Measurements from ENCODE around the gene SLC10A6.
"Not testable (repeated sequence)": the region's sequence is repeated elsewhere in the genome, so short reads cannot be mapped to it uniquely, and the experiment has no call there.

Gene SLC10A6

GRCh38 chr4:86848732-86849619 is at the start of gene SLC10A6:
Gene SLC10A6, minus strand, starts transcription at chr4:86849384. Its CDS starts 269 bp downstream, at chr4:86849115.
- no peak for DNase-seq (ENCODE audit: low read depth in 3 of 3)

- DNase-seq (ENCODE audit: low read depth in 3 of 3) = no peak
These were observed 49.4 kb upstream of the SLC10A6 start for GRCh38 chr4:86898562-86898961.

- DNase-seq (ENCODE audit: low read depth in 3 of 3) = no peak
These were observed 47.4 kb upstream of the SLC10A6 start for GRCh38 chr4:86896596-86896995.

- no peak for DNase-seq (ENCODE audit: low read depth in 3 of 3)
These were observed 46.7 kb upstream of the SLC10A6 start for GRCh38 chr4:86895692-86896488.

GRCh38 chr4:86894455-86894854 is 45.3 kb upstream of the SLC10A6 start:
- DNase-seq (ENCODE audit: low read depth in 3 of 3) = no peak

- no peak for DNase-seq (ENCODE audit: low read depth in 3 of 3)
These were observed 44.0 kb upstream of the SLC10A6 start for GRCh38 chr4:86893136-86893535.

GRCh38 chr4:86892636-86892960 is 43.4 kb upstream of the SLC10A6 start:
- DNase-seq (ENCODE audit: low read depth in 3 of 3) = no peak

GRCh38 chr4:86891762-86892635 is 42.8 kb upstream of the SLC10A6 start, which contains the start of gene C4orf36:
Gene C4orf36, minus strand, starts transcription at chr4:86892422. Its CDS starts 902 bp downstream, at chr4:86891520.
- peak in 2 of 3 experiments; percentile 2 to 16 for DNase-seq (ENCODE audit: low read depth in 3 of 3)

- no peak for DNase-seq (ENCODE audit: low read depth in 3 of 3)
These were observed 41.6 kb upstream of the SLC10A6 start for GRCh38 chr4:86890790-86891189.

- DNase-seq (ENCODE audit: low read depth in 3 of 3) = no peak
These were observed 30.5 kb upstream of the SLC10A6 start for GRCh38 chr4:86879641-86880040.

GRCh38 chr4:86878640-86879039 is 29.5 kb upstream of the SLC10A6 start:
- DNase-seq (ENCODE audit: low read depth in 3 of 3) = no peak

GRCh38 chr4:86876894-86877685 is 27.9 kb upstream of the SLC10A6 start:
- no peak for DNase-seq (ENCODE audit: low read depth in 3 of 3)

- DNase-seq (ENCODE audit: low read depth in 3 of 3) = not testable (repeated sequence)
These were observed 26.3 kb upstream of the SLC10A6 start for GRCh38 chr4:86875436-86875835.

- no peak for DNase-seq (ENCODE audit: low read depth in 3 of 3)
These were observed 23.0 kb upstream of the SLC10A6 start for GRCh38 chr4:86872135-86872534.

- no peak for DNase-seq (ENCODE audit: low read depth in 3 of 3)
These were observed 21.4 kb upstream of the SLC10A6 start for GRCh38 chr4:86870442-86871069.

GRCh38 chr4:86857341-86858052 is 8.3 kb upstream of the SLC10A6 start:
- no peak for DNase-seq (ENCODE audit: low read depth in 3 of 3)

GRCh38 chr4:86856896-86857295 is 7.7 kb upstream of the SLC10A6 start:
- DNase-seq (ENCODE audit: low read depth in 3 of 3) = no peak

- DNase-seq (ENCODE audit: low read depth in 3 of 3) = no peak
These were observed 6.4 kb upstream of the SLC10A6 start for GRCh38 chr4:86855572-86855971.

- no peak for DNase-seq (ENCODE audit: low read depth in 3 of 3)
These were observed 4.0 kb upstream of the SLC10A6 start for GRCh38 chr4:86853209-86853608.

- no peak for DNase-seq (ENCODE audit: low read depth in 3 of 3)
These were observed 1.0 kb downstream of the SLC10A6 start for GRCh38 chr4:86848136-86848535.
